Measurements from ENCODE around the gene DENND1A.

The DENND1A gene

GRCh38 chr9:123469282-123469681 is 460.6 kb downstream of the DENND1A start:
- H3K4me3 ChIP-seq (ENCODE audit: insufficient read depth, low read length, poor library complexity, severe bottlenecking): no peak overlapping the region
- no peaks in the 10 kb centered on the region for H3K9me2 ChIP-seq (replicated peaks; ENCODE audit: insufficient read depth, low read length)
- H3K4me2 ChIP-seq (ENCODE audit: low read depth, low read length, poor library complexity, severe bottlenecking): no peak overlapping the region
- no peak overlapping the region for H2AFZ ChIP-seq (ENCODE audit: low read depth, low read length, severe bottlenecking)
- H3K36me3 ChIP-seq (ENCODE audit: low read length): no peaks in the 10 kb centered on the region
- TF ChIP-seq EZH2phosphoT487 (conservative IDR thresholded peaks at IDR 0.05; ENCODE audit: low read length) (no peak), CTCF (IDR thresholded peaks at IDR 0.05; ENCODE audit: insufficient read depth, low read length, poor library complexity, severe bottlenecking) (no peak)
- no peak overlapping the region for H3K27ac ChIP-seq (ENCODE audit: low read depth, low read length)
- H3K9me3 ChIP-seq (ENCODE audit: insufficient read depth, low read length): no peaks in the 10 kb centered on the region
- no peaks in the 10 kb centered on the region; the same call in 1 of the 2 replicates for H3F3A ChIP-seq (ENCODE audit: insufficient read depth)
- H4K20me1 ChIP-seq (ENCODE audit: low read depth, low read length): no peaks in the 10 kb centered on the region
- H3K9ac ChIP-seq (ENCODE audit: low read length): no peak overlapping the region
- no peaks in the 10 kb centered on the region for H3K79me2 ChIP-seq (ENCODE audit: insufficient read depth, low read length)
- H3K27me3 ChIP-seq (ENCODE audit: low read length): no peaks in the 10 kb centered on the region

- no peak overlapping the region for H2AFZ ChIP-seq (ENCODE audit: low read depth, low read length, severe bottlenecking)
- H3K9me2 ChIP-seq (replicated peaks; ENCODE audit: insufficient read depth, low read length): no peaks in the 10 kb centered on the region
- H3K36me3 ChIP-seq (ENCODE audit: low read length): no peaks in the 10 kb centered on the region
- H3F3A ChIP-seq (ENCODE audit: insufficient read depth): no peaks in the 10 kb centered on the region
- no peak overlapping the region for H3K4me3 ChIP-seq (ENCODE audit: insufficient read depth, low read length, poor library complexity, severe bottlenecking)
- no peaks in the 10 kb centered on the region for H3K79me2 ChIP-seq (ENCODE audit: insufficient read depth, low read length)
- H3K4me2 ChIP-seq (ENCODE audit: low read depth, low read length, poor library complexity, severe bottlenecking): no peak overlapping the region
- no peak for TF ChIP-seq CTCF (IDR thresholded peaks at IDR 0.05; ENCODE audit: insufficient read depth, low read length, poor library complexity, severe bottlenecking)
- no peak for TF ChIP-seq EZH2phosphoT487 (conservative IDR thresholded peaks at IDR 0.05; ENCODE audit: low read length)
- H3K27me3 ChIP-seq (ENCODE audit: low read length): no peaks in the 10 kb centered on the region
- H3K9ac ChIP-seq (ENCODE audit: low read length): no peak overlapping the region
- H3K27ac ChIP-seq (ENCODE audit: low read depth, low read length): no peak overlapping the region
- H3K9me3 ChIP-seq (ENCODE audit: insufficient read depth, low read length): no peaks in the 10 kb centered on the region
- H4K20me1 ChIP-seq (ENCODE audit: low read depth, low read length): no peaks in the 10 kb centered on the region
Observed at GRCh38 chr9:123468541-123468940, 461.4 kb downstream of the DENND1A start.

- H3K9me3 ChIP-seq (ENCODE audit: insufficient read depth, low read length): no peaks in the 10 kb centered on the region
- no peak overlapping the region for H3K4me2 ChIP-seq (ENCODE audit: low read depth, low read length, poor library complexity, severe bottlenecking)
- H3K27me3 ChIP-seq (ENCODE audit: low read length): no peaks in the 10 kb centered on the region
- no peak for TF ChIP-seq EZH2phosphoT487 (conservative IDR thresholded peaks at IDR 0.05; ENCODE audit: low read length)
- TF ChIP-seq CTCF (IDR thresholded peaks at IDR 0.05; ENCODE audit: insufficient read depth, low read length, poor library complexity, severe bottlenecking): no peak
- no peak overlapping the region for H3K27ac ChIP-seq (ENCODE audit: low read depth, low read length)
- no peaks in the 10 kb centered on the region for H3K9me2 ChIP-seq (replicated peaks; ENCODE audit: insufficient read depth, low read length)
- H3K4me3 ChIP-seq (ENCODE audit: insufficient read depth, low read length, poor library complexity, severe bottlenecking): no peak overlapping the region
- H3F3A ChIP-seq (ENCODE audit: insufficient read depth): no peaks in the 10 kb centered on the region
- no peak overlapping the region for H2AFZ ChIP-seq (ENCODE audit: low read depth, low read length, severe bottlenecking)
- no peaks in the 10 kb centered on the region for H3K36me3 ChIP-seq (ENCODE audit: low read length)
- H4K20me1 ChIP-seq (ENCODE audit: low read depth, low read length): no peaks in the 10 kb centered on the region
- H3K79me2 ChIP-seq (ENCODE audit: insufficient read depth, low read length): no peaks in the 10 kb centered on the region
- H3K9ac ChIP-seq (ENCODE audit: low read length): no peak overlapping the region
Observed at GRCh38 chr9:123465304-123465703, 464.6 kb downstream of the DENND1A start.

All from SU-DHL-6 (cell line).